Muscle layer of duodenum (tissue), 2 donors: ENCODE measurements around the gene MAT1A.

Experiments used
- H3K27ac ChIP-seq: one replicate; pipeline ENCODE4 v1.7.0; 2013; ENCODE audit warnings: mild to moderate bottlenecking, low read length
- H3K27me3 ChIP-seq: one replicate; pipeline ENCODE4 v1.7.0; 2013; ENCODE audit warnings: low read depth, mild to moderate bottlenecking, control low read depth, low read length
- H3K36me3 ChIP-seq, 2 donors: one replicate each; pipeline ENCODE4 v1.7.0; 2013; ENCODE audit warnings: low read length in 2 of 2, control low read depth in 1 of 2, mild to moderate bottlenecking in 1 of 2; ENCODE audit not compliant: insufficient read depth in 2 of 2, control insufficient read depth in 1 of 2
- H3K4me1 ChIP-seq, 2 donors: one replicate each; pipeline ENCODE4 v1.7.0; 2013; ENCODE audit warnings: low read length in 2 of 2, mild to moderate bottlenecking in 2 of 2, control low read depth in 1 of 2, moderate library complexity in 1 of 2; ENCODE audit not compliant: insufficient read depth in 2 of 2, control insufficient read depth in 1 of 2
- H3K4me3 ChIP-seq, 2 donors: one replicate each; pipeline ENCODE4 v1.7.0; 2013; ENCODE audit warnings: low read length in 2 of 2, low read depth in 1 of 2, mild to moderate bottlenecking in 1 of 2
- H3K9me3 ChIP-seq, 2 donors: one replicate each; pipeline ENCODE4 v1.7.0; 2013; ENCODE audit warnings: low read length in 2 of 2, control low read depth in 1 of 2, mild to moderate bottlenecking in 1 of 2; ENCODE audit not compliant: control insufficient read depth in 1 of 2
- donor health status: healthy.

MAT1A gene

DNA sequence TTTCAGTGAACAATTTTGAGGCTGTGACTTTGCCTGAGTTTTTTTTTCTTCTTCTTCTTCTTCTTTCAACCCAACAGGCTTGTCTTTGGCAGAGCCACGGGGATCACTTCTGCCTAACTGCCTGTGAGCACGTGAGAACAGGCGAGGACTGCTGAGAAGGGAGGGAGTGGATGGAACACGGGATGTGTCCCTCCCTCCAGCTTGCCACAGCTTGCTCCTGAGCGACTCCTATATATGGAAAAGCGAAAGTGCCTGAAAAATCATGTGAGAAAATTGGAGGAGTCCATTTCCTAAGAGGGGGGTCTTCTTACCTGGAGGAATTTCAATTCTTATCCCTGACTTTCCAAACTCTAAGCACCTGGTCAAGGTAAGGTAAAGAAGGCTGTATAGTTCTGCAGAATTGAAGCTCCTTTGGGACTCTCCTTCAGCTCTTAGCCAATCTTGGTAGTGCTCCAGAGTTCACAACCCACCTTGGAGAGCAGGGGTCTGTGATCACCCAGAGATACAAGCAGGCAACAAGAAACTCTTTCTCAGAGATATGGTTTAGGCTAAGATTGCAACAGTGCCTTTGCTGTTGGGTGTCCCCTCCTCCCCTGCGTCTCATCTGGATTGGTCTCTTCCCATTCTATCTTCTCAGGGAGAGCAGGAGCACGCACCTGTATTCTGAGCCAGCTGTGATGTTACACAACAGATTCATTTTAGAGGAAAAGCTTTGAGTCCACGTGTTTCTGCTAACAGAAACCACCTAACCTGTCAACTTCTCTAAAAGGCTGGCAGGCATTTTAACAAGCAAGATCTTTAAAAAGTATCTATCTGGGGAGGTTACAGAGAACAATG is at the start of gene MAT1A:
Gene MAT1A, minus strand, starts transcription at position 208 of the 837 bp plus-strand sequence. CDS start 235 bp downstream, outside the sequence.
- H3K27me3 ChIP-seq = no peaks in the 10 kb centered on the region
- H3K4me1 ChIP-seq = no peaks in the 10 kb centered on the region
- H3K27ac ChIP-seq = no peak within 1 kb of the TSS
- no peaks in the 10 kb centered on the region for H3K9me3 ChIP-seq
- H3K36me3 ChIP-seq = no peaks in the 10 kb centered on the region
- H3K4me3 ChIP-seq = no peak within 1 kb of the TSS

GRCh38 chr10:80333983-80334382 is 44.5 kb upstream of the MAT1A start:
- Histone ChIP-seq H3K27ac (no peak overlapping the region), H3K36me3 (no peaks in the 10 kb centered on the region), H3K27me3 (no peaks in the 10 kb centered on the region), H3K4me3 (no peak overlapping the region), H3K9me3 (no peaks in the 10 kb centered on the region), H3K4me1 (no peaks in the 10 kb centered on the region)

- Histone ChIP-seq H3K27me3 (no peaks in the 10 kb centered on the region), H3K36me3 (no peaks in the 10 kb centered on the region), H3K4me1 (no peaks in the 10 kb centered on the region), H3K9me3 (no peaks in the 10 kb centered on the region), H3K4me3 (no peak overlapping the region), H3K27ac (no peak overlapping the region)
These were observed 35.5 kb upstream of the MAT1A start for GRCh38 chr10:80324891-80325364.

DNA sequence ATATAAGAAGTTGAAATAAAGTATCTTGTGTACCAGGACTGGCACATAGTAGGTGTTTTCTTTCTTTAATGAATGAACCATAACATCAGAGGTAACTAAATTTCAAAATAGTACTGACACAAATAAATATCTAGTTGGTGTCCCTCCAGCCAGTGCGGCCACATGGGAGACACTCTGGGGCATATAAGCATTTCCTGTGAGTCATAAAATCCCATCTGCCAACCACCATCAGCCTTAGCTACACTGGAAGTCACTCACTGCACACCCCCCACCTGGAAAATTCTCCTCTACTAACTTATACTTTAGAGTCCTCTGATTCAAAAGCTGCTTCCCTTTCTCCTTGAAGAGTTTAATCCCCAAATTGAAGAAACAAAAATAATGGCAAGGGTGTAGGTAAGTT is 34.6 kb upstream of the MAT1A start:
- no peak overlapping the region for H3K4me3 ChIP-seq
- no peaks in the 10 kb centered on the region for H3K4me1 ChIP-seq
- H3K27me3 ChIP-seq = no peaks in the 10 kb centered on the region
- H3K36me3 ChIP-seq = no peaks in the 10 kb centered on the region
- no peaks in the 10 kb centered on the region for H3K9me3 ChIP-seq
- H3K27ac ChIP-seq = no peak overlapping the region

DNA sequence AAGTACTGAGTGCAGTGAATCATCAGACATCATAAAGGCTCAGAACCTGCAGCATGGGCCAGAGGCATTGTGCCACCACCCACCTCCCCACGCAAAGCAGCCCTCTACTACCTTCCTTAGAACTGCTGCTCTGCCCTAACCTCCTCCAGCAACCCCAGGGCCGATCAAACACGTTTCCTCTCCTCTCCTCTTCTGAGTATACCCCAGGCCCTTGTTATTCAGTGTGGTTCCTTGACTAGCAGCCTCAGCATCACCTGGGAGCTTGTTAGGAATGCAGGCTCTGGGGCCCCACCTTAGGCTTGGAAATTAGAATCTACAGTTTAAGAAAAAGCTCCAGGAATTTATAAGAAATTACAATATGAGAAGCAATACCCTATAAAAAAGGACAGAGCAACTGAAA is 33.9 kb upstream of the MAT1A start:
- Histone ChIP-seq H3K4me3 (no peak overlapping the region), H3K9me3 (no peaks in the 10 kb centered on the region), H3K4me1 (no peaks in the 10 kb centered on the region), H3K27me3 (no peaks in the 10 kb centered on the region), H3K36me3 (no peaks in the 10 kb centered on the region), H3K27ac (no peak overlapping the region)

DNA sequence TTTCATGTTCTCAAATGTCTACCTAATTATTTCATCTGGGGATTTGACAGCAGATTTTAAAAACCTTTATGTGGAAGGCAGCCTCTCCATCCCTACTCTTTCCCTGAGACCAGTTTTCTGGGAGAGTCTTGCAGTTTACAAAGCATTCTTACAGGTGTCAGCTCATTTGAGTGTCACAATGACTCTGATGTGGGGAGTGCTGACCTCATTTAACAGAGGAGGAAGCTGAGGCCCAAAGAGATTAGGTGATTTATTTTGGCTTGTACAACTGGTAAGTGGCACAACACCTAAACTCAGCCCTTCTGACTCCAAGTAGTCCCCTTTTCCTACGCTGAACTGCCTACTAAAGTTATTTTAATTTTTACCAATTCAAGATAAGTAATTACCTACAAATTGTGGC is 33.3 kb upstream of the MAT1A start:
- H3K27me3 ChIP-seq = no peaks in the 10 kb centered on the region
- no peak overlapping the region for H3K4me3 ChIP-seq
- H3K27ac ChIP-seq = no peak overlapping the region
- H3K9me3 ChIP-seq = no peaks in the 10 kb centered on the region
- no peaks in the 10 kb centered on the region for H3K36me3 ChIP-seq
- no peaks in the 10 kb centered on the region for H3K4me1 ChIP-seq

DNA sequence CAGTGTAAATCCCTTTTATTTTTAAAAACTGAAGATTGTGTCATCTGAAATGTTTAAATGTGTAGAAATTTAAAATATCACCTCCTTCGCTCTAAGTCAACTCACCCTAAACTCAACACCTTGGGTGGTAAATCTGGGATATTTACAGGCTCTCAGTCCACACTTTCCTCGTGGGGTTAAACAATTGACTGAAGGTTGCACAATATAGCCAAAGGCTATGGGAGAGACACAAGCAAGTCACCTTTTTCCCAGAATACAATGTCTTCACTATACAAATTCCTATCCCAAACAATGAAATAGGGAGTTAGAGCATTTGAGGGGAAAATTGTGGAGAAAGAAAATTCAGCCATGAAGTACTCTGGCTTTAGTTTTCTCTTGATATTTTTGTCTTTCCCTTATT is 32.7 kb upstream of the MAT1A start:
- no peaks in the 10 kb centered on the region for H3K27me3 ChIP-seq
- H3K4me1 ChIP-seq = no peaks in the 10 kb centered on the region
- no peaks in the 10 kb centered on the region for H3K36me3 ChIP-seq
- no peak overlapping the region for H3K27ac ChIP-seq
- no peaks in the 10 kb centered on the region for H3K9me3 ChIP-seq
- H3K4me3 ChIP-seq = no peak overlapping the region

DNA sequence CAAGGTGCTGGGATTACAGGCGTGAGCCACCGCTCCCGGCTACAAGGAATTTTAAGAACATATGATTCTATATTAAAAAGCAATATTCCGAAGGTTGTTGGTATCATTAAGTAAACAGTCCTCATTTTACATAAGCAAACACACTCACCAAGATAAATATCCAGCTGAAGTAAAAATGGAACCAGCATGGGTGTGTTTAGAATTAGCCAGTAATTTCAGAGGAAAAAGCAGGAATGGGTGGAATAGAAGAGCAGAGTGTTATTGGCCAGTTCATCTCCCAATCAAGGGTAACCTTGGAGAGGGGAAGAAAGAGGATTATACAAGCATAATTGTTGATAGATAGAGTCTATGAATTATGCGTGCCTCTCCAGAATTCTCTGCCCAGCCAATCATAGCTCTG is 31.7 kb upstream of the MAT1A start:
- H3K36me3 ChIP-seq = no peaks in the 10 kb centered on the region
- H3K4me1 ChIP-seq = no peaks in the 10 kb centered on the region
- no peaks in the 10 kb centered on the region for H3K27me3 ChIP-seq

GRCh38 chr10:80320377-80320776 is 30.9 kb upstream of the MAT1A start:
- no peaks in the 10 kb centered on the region for H3K4me1 ChIP-seq
- no peak overlapping the region for H3K27ac ChIP-seq
- H3K27me3 ChIP-seq = no peaks in the 10 kb centered on the region
- no peaks in the 10 kb centered on the region for H3K9me3 ChIP-seq
- H3K36me3 ChIP-seq = no peaks in the 10 kb centered on the region
- H3K4me3 ChIP-seq = no peak overlapping the region

More for the DNA sequence above, 31.7 kb upstream of the MAT1A start:
- Histone ChIP-seq H3K27ac (no peak overlapping the region), H3K9me3 (no peaks in the 10 kb centered on the region), H3K4me3 (no peak overlapping the region)

DNA sequence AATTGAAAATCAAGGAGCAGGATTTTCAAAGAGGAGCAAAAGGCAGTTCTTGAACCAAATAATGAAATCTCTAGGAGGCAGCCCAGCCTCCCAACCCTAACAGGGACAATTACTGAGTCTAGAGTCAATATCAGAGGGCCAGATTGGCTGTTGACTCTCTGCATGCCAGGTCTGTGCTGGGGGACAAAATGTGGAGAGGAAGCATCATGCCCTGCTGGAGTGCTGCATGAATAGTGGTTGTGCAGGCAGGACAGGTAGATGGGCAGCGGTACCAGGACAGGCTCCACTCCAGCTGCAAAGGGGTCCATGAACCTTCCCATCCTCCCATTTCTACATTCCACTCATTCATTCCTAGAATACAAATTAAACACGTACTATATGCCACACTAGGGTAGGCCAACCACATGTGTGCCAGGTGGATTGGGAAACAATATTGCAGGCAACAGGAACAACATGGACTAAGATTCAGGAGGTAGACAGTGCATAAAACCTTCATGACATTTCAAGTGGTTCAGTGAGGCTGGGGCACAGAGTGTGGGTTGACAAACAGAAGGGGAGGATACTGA is 30.4 kb upstream of the MAT1A start:
- Histone ChIP-seq H3K27ac (no peak overlapping the region), H3K27me3 (no peaks in the 10 kb centered on the region), H3K4me1 (no peaks in the 10 kb centered on the region), H3K4me3 (no peak overlapping the region), H3K36me3 (no peaks in the 10 kb centered on the region), H3K9me3 (no peaks in the 10 kb centered on the region)

- H3K9me3 ChIP-seq = no peaks in the 10 kb centered on the region
- H3K27me3 ChIP-seq = no peaks in the 10 kb centered on the region
- H3K36me3 ChIP-seq = no peaks in the 10 kb centered on the region
- H3K27ac ChIP-seq = no peak overlapping the region
- no peak overlapping the region for H3K4me3 ChIP-seq
- H3K4me1 ChIP-seq = no peaks in the 10 kb centered on the region
These were observed 29.9 kb upstream of the MAT1A start for GRCh38 chr10:80319318-80319717.
